ENCODE measurements around the gene ADGRV1. TPM values are rescaled to one million over a fixed set of nuclear protein-coding genes. Genes with fewer than 3 reads are reported as not detected.

The ADGRV1 gene
- total and polyA plus RNA-seq, 9 of the 15 experiments (the other 6 are each of a cell fraction or from before 2014, with no cell fraction given) = 21.7 to 156 (median 58.2) TPM

- TF ChIP-seq ZNF655 (CRISPR knock-in tag; IDR thresholded peaks at IDR 0.05) = no peak
- TF ChIP-seq BRF1 (IDR thresholded peaks at IDR 0.05; ENCODE audit: borderline replicate concordance, extremely low read depth, insufficient read length) = no peak
- no peak for TF ChIP-seq DACH1 (IDR thresholded peaks at IDR 0.05; ENCODE audit: partially characterized antibody)
- TF ChIP-seq TBP (optimal IDR thresholded peaks at IDR 0.05; ENCODE audit: low read depth, low read length) = peak; percentile 68
- TF ChIP-seq ZNF324 (CRISPR knock-in tag; IDR thresholded peaks at IDR 0.05) = no peak
- no peak for TF ChIP-seq NFIX (CRISPR knock-in tag; IDR thresholded peaks at IDR 0.05; ENCODE audit: low read depth)
- TF ChIP-seq KAT7 (CRISPR knock-in tag; IDR thresholded peaks at IDR 0.05; ENCODE audit: borderline replicate concordance) = peak; percentile 68; the same call in 1 of the 2 replicates
- TF ChIP-seq TBL1XR1 (IDR thresholded peaks at IDR 0.05; ENCODE audit: low read length in 2 of 2) = no peak
- TF ChIP-seq CCAR2 (IDR thresholded peaks at IDR 0.05; ENCODE audit: low read depth, low read length) = no peak
- peak; percentile 5; the same call in 1 of the 2 replicates for TF ChIP-seq BHLHE40 (IDR thresholded peaks at IDR 0.05; ENCODE audit: low read length)
- 0 out of 2 replicates have a peak, but pooled peaks have one; percentile 25 for TF ChIP-seq E2F4 (CRISPR knock-in tag; IDR thresholded peaks at IDR 0.05; ENCODE audit: low read depth)
- TF ChIP-seq FOXJ3 (CRISPR knock-in tag; IDR thresholded peaks at IDR 0.05) = no peak
- no peak for TF ChIP-seq MAFG (tag; conservative IDR thresholded peaks at IDR 0.05)
- TF ChIP-seq POLR2B (IDR thresholded peaks at IDR 0.05; ENCODE audit: low read depth, partially characterized antibody) = peak; percentile 86
- TF ChIP-seq NFE2L1 (tag; IDR thresholded peaks at IDR 0.05; ENCODE audit: borderline replicate concordance, low read depth) = no peak
- TF ChIP-seq ARID3A (IDR thresholded peaks at IDR 0.05; ENCODE audit: borderline replicate concordance, low read depth, low read length) = no peak
- TF ChIP-seq BMI1 (IDR thresholded peaks at IDR 0.05; ENCODE audit: low read length) = no peak
- TF ChIP-seq ZNF274 (IDR thresholded peaks at IDR 0.05; ENCODE audit: borderline replicate concordance, low read depth, low read length) = no peak
- no peak for TF ChIP-seq SLC30A9 (CRISPR knock-in tag; IDR thresholded peaks at IDR 0.05)
These were observed 29.2 kb upstream of the ADGRV1 start, which contains the start of gene LYSMD3 (continued) for GRCh38 chr5:90529194-90529938.

All from K562 (cell line).